Neural cell (in vitro differentiated cells): ENCODE results near the gene TMEM184B. TPM values are rescaled to one million over a fixed set of nuclear protein-coding genes. Genes with fewer than 3 reads are reported as not detected.

ENCODE experiments used
- H2AFZ ChIP-seq: fragments of 200-600, 300-800 bp; sonication (generic), shearing (Covaris generic); 2 replicates; pipeline ENCODE4 v1.6.0; 2014; ENCODE audit warnings: low read depth, mild to moderate bottlenecking, antibody characterized with exemption, low read length, moderate library complexity
- H3F3A ChIP-seq: fragments of 200-600 bp; shearing (Covaris generic); 2 replicates; pipeline ENCODE4 v1.6.1; 2016; ENCODE audit warnings: mild to moderate bottlenecking, moderate library complexity, mixed read lengths, antibody characterized with exemption, low read length; ENCODE audit not compliant: insufficient read depth, poor library complexity, severe bottlenecking
- H3K27ac ChIP-seq: fragments of 200-600, 300-800 bp; sonication (generic), shearing (Covaris generic); 2 replicates; pipeline ENCODE4 v1.5.1; 2014; ENCODE audit warnings: mild to moderate bottlenecking, low read length, moderate library complexity
- H3K27me3 ChIP-seq: fragments of 300-800, 200-600 bp; sonication (generic), shearing (Covaris generic); 2 replicates; pipeline ENCODE4 v1.6.0; 2014; ENCODE audit warnings: mild to moderate bottlenecking, low read depth, low read length, moderate library complexity; ENCODE audit not compliant: insufficient read depth
- H3K36me3 ChIP-seq: fragments of 300-800, 200-600 bp; sonication (generic), shearing (Covaris generic); 2 replicates; pipeline ENCODE4 v1.5.1; 2014; ENCODE audit warnings: mild to moderate bottlenecking, antibody characterized with exemption, low read length, moderate library complexity; ENCODE audit not compliant: insufficient read depth
- H3K4me2 ChIP-seq: fragments of 300-800, 200-600 bp; sonication (generic), shearing (Covaris generic); 2 replicates; pipeline ENCODE4 v1.6.0; 2014; ENCODE audit warnings: mild to moderate bottlenecking, low read length
- H3K4me3 ChIP-seq: fragments of 300-800, 200-600 bp; sonication (generic), shearing (Covaris generic); 2 replicates; pipeline ENCODE4 v1.5.1; 2014; ENCODE audit warnings: mild to moderate bottlenecking, low read length, moderate library complexity
- H3K79me2 ChIP-seq: fragments of 200-600 bp; shearing (Covaris generic); replicated peaks from 2 replicates; pipeline ENCODE4 v1.6.0; 2014; ENCODE audit warnings: mild to moderate bottlenecking, low read length, moderate library complexity; ENCODE audit not compliant: insufficient read depth
- H3K9ac ChIP-seq: fragments of 300-800, 200-600 bp; sonication (generic), shearing (Covaris generic); 2 replicates; pipeline ENCODE4 v1.6.1; 2016; ENCODE audit warnings: mild to moderate bottlenecking, low read length, mixed read lengths
- H3K9me2 ChIP-seq: fragments of 200-600 bp; shearing (Covaris generic); 2 replicates; pipeline ENCODE4 v1.6.1; 2016; ENCODE audit warnings: mild to moderate bottlenecking, low read length, mixed read lengths; ENCODE audit not compliant: insufficient read depth
- H3K9me3 ChIP-seq: fragments of 200-600, 300-800 bp; sonication (generic), shearing (Covaris generic); 2 replicates; pipeline ENCODE4 v1.6.1; 2016; ENCODE audit warnings: mild to moderate bottlenecking, mixed run types, low read length, moderate library complexity, mixed read lengths
- H4K20me1 ChIP-seq: fragments of 200-600 bp; shearing (Covaris generic); 2 replicates; pipeline ENCODE4 v1.6.1; 2016; ENCODE audit warnings: mild to moderate bottlenecking, mixed run types; ENCODE audit not compliant: insufficient read depth
- CTCF ChIP-seq: fragments of 450-650 bp; IDR thresholded peaks from 2 replicates; pipeline ENCODE4 v1.5.1; 2014; ENCODE audit warnings: antibody characterized with exemption, mild to moderate bottlenecking, moderate library complexity; ENCODE audit not compliant: poor library complexity, severe bottlenecking
- EP300 ChIP-seq: fragments of 450-650 bp; conservative IDR thresholded peaks from 2 replicates; pipeline ENCODE4 v1.6.1; 2014; ENCODE audit warnings: antibody characterized with exemption, mild to moderate bottlenecking, moderate library complexity; ENCODE audit not compliant: poor library complexity, severe bottlenecking
- EZH2 ChIP-seq: fragments of 200-600, 300-800 bp; shearing (Covaris generic), sonication (generic); IDR thresholded peaks from 2 replicates; pipeline ENCODE4 v1.6.1; 2014; ENCODE audit warnings: antibody characterized with exemption, low read length, borderline replicate concordance, mild to moderate bottlenecking; ENCODE audit not compliant: insufficient read depth, poor library complexity, severe bottlenecking
- MXI1 ChIP-seq: fragments of 450-650 bp; conservative IDR thresholded peaks from 2 replicates; pipeline ENCODE4 v1.6.1; 2014; ENCODE audit warnings: antibody characterized with exemption, mild to moderate bottlenecking; ENCODE audit not compliant: poor library complexity, severe bottlenecking
- POLR2AphosphoS5 ChIP-seq: IDR thresholded peaks from 2 replicates; pipeline ENCODE4 v1.6.1; 2012
- RAD21 ChIP-seq: fragments of 450-650 bp; conservative IDR thresholded peaks from 2 replicates; pipeline ENCODE4 v1.6.1; 2014; ENCODE audit warnings: antibody characterized with exemption, mild to moderate bottlenecking, moderate library complexity
- REST ChIP-seq: IDR thresholded peaks from 2 replicates; pipeline ENCODE4 v1.6.1; 2012; ENCODE audit warnings: borderline replicate concordance
- SMC3 ChIP-seq: fragments of 450-650 bp; conservative IDR thresholded peaks from 2 replicates; pipeline ENCODE4 v1.6.1; 2014; ENCODE audit warnings: antibody characterized with exemption, mild to moderate bottlenecking, moderate library complexity; ENCODE audit not compliant: poor library complexity
- TAF1 ChIP-seq: IDR thresholded peaks from 2 replicates; pipeline ENCODE4 v1.6.1; 2012; ENCODE audit warnings: low read depth
- polyA plus RNA-seq: library from polyadenylated mRNA; depleted of rRNA; stranded (reverse); fragments of >200 nt; gene quantifications from 2 replicates; pipeline ENCODE4 v1.2.3, GENCODE V29; 2014

TMEM184B gene
- polyA plus RNA-seq, 1 donor from 2014 or later: 19.7 TPM

- H3K4me2 ChIP-seq: no peak overlapping the region
- no peak overlapping the region for H2AFZ ChIP-seq
- no peaks in the 10 kb centered on the region for H4K20me1 ChIP-seq
- TF ChIP-seq EP300 (no peak), TAF1 (no peak), EZH2 (no peak), RAD21 (no peak), CTCF (no peak), MXI1 (no peak), REST (no peak), SMC3 (no peak), POLR2AphosphoS5 (no peak)
- no peaks in the 10 kb centered on the region for H3K9me2 ChIP-seq
- H3K27me3 ChIP-seq: no peaks in the 10 kb centered on the region
- H3K27ac ChIP-seq: no peak overlapping the region
- no peak overlapping the region for H3K4me3 ChIP-seq
- no peaks in the 10 kb centered on the region for H3K36me3 ChIP-seq
- H3K9ac ChIP-seq: no peak overlapping the region
- no peaks in the 10 kb centered on the region for H3K9me3 ChIP-seq
- no peaks in the 10 kb centered on the region for H3F3A ChIP-seq
- H3K79me2 ChIP-seq: no peaks in the 10 kb centered on the region
Measured at GRCh38 chr22:38282397-38282796, 9.6 kb upstream of the TMEM184B start.

- H3K27ac ChIP-seq: no peak overlapping the region
- H3K9ac ChIP-seq: no peak overlapping the region
- no peak overlapping the region for H3K4me2 ChIP-seq
- H3K27me3 ChIP-seq: no peaks in the 10 kb centered on the region
- no peaks in the 10 kb centered on the region for H3F3A ChIP-seq
- TF ChIP-seq TAF1: no peak
- TF ChIP-seq RAD21: no peak
- no peaks in the 10 kb centered on the region for H3K9me3 ChIP-seq
- no peaks in the 10 kb centered on the region for H4K20me1 ChIP-seq
- no peak overlapping the region for H3K4me3 ChIP-seq
- peaks cover 17% of the 10 kb centered on the region for H3K79me2 ChIP-seq
- H2AFZ ChIP-seq: no peak overlapping the region
- H3K9me2 ChIP-seq: no peaks in the 10 kb centered on the region
- no peaks in the 10 kb centered on the region for H3K36me3 ChIP-seq
Measured at GRCh38 chr22:38276166-38276565, 3.4 kb upstream of the TMEM184B start.
